B cell (primary cell): ENCODE data around the gene KLF4.

Experiments used
- CTCF ChIP-seq: fragments of 200-600 bp; IDR thresholded peaks from one replicate; pipeline ENCODE4 v1.8.0; 2022; ENCODE audit warnings: antibody characterized with exemption, mild to moderate bottlenecking
- EZH2 ChIP-seq: IDR thresholded peaks from 2 replicates; pipeline ENCODE4 v1.6.1; 2012; ENCODE audit warnings: borderline replicate concordance, low read depth, mild to moderate bottlenecking, moderate library complexity, low read length; ENCODE audit not compliant: insufficient read depth, poor library complexity, severe bottlenecking

- no peak for TF ChIP-seq CTCF
- no peak for TF ChIP-seq EZH2
These were observed 39.1 kb upstream of the KLF4 start for GRCh38 chr9:107528686-107529085.
